Liver (tissue), 9 donors: ENCODE results near the gene STARD9. TPM values are rescaled to one million over a fixed set of nuclear protein-coding genes. Genes with fewer than 3 reads are reported as not detected.
"Not testable (repeated sequence)": the region's sequence is repeated elsewhere in the genome, so short reads cannot be mapped to it uniquely, and the experiment has no call there.

Experiments used
- DNase-seq: peaks from one replicate; pipeline ENCODE4 v3.0.0-alpha.2; 2017; ENCODE audit warnings: low spot score
- H3K27ac ChIP-seq, 2 donors: one replicate each; pipeline ENCODE4 v1.7.0; 2013; ENCODE audit warnings: inconsistent platforms in 2 of 2, low read length in 2 of 2, control low read depth in 1 of 2, low read depth in 1 of 2, mild to moderate bottlenecking in 1 of 2
- H3K27me3 ChIP-seq, 4 donors: one replicate each; pipeline versions ENCODE4 v1.6.1 to v1.7.0; 2013; ENCODE audit warnings: low read length in 3 of 4, inconsistent platforms in 1 of 4, mild to moderate bottlenecking in 1 of 4, moderate library complexity in 1 of 4; ENCODE audit not compliant: control insufficient read depth in 4 of 4, insufficient read depth in 4 of 4
- H3K36me3 ChIP-seq, 4 donors: one replicate each; pipeline versions ENCODE4 v1.6.1 to v1.7.0; 2013; ENCODE audit warnings: low read length in 3 of 4, mild to moderate bottlenecking in 3 of 4, low read depth in 1 of 4, moderate library complexity in 1 of 4; ENCODE audit not compliant: control insufficient read depth in 4 of 4, insufficient read depth in 3 of 4
- H3K4me1 ChIP-seq, 4 donors: one replicate each; pipeline versions ENCODE4 v1.6.1 to v1.7.0; 2013; ENCODE audit warnings: low read length in 3 of 4, mild to moderate bottlenecking in 3 of 4, moderate library complexity in 1 of 4; ENCODE audit not compliant: control insufficient read depth in 4 of 4, insufficient read depth in 4 of 4
- H3K4me3 ChIP-seq, 3 donors: one replicate each; pipeline versions ENCODE4 v1.6.1 to v1.7.0; 2013; ENCODE audit warnings: low read length in 3 of 3, control low read depth in 1 of 3, low read depth in 1 of 3, mild to moderate bottlenecking in 1 of 3
- H3K9ac ChIP-seq, 2 donors: one replicate each; pipeline ENCODE4 v1.7.0; 2013; ENCODE audit warnings: low read length in 2 of 2, mild to moderate bottlenecking in 2 of 2, moderate library complexity in 2 of 2, control low read depth in 1 of 2, low read depth in 1 of 2
- H3K9me3 ChIP-seq, 4 donors: one replicate each; pipeline versions ENCODE4 v1.6.1 to v1.7.0; 2013; ENCODE audit warnings: low read length in 3 of 4; ENCODE audit not compliant: control insufficient read depth in 4 of 4
- ATF3 ChIP-seq: IDR thresholded peaks from 2 replicates; pipeline ENCODE4 v1.6.1; 2016; ENCODE audit warnings: antibody characterized with exemption
- EGR1 ChIP-seq, 2 donors: IDR thresholded peaks; 2 replicates each; pipeline ENCODE4 v1.6.1; 2016 to 2018; ENCODE audit warnings: antibody characterized with exemption in 2 of 2, low read depth in 2 of 2
- FOXA2 ChIP-seq: IDR thresholded peaks from 2 replicates; pipeline ENCODE4 v1.6.1; 2016; ENCODE audit warnings: antibody characterized with exemption
- NR2F2 ChIP-seq: IDR thresholded peaks from 2 replicates; pipeline ENCODE4 v1.6.1; 2016; ENCODE audit warnings: antibody characterized with exemption
- RAD21 ChIP-seq, 2 donors: IDR thresholded peaks; 2 replicates each; pipeline ENCODE4 v1.6.1; 2016; ENCODE audit warnings: antibody characterized with exemption in 2 of 2, mild to moderate bottlenecking in 2 of 2
- REST ChIP-seq: IDR thresholded peaks from 2 replicates; pipeline ENCODE4 v1.6.1; 2016; ENCODE audit warnings: antibody characterized with exemption, mild to moderate bottlenecking
- RXRA ChIP-seq, 2 donors: IDR thresholded peaks; 2 replicates each; pipeline ENCODE4 v1.6.1; 2017 to 2018; ENCODE audit warnings: antibody characterized with exemption in 2 of 2, mild to moderate bottlenecking in 1 of 2
- SP1 ChIP-seq: IDR thresholded peaks from 2 replicates; pipeline ENCODE4 v1.6.1; 2018; ENCODE audit warnings: antibody characterized with exemption, mild to moderate bottlenecking
- YY1 ChIP-seq: IDR thresholded peaks from 2 replicates; pipeline ENCODE4 v1.6.1; 2016; ENCODE audit warnings: antibody characterized with exemption, mild to moderate bottlenecking
- WGBS: extraction: QIAGEN DNeasy Blood & Tissue Kit; methylation state at CpG from one replicate; pipeline ENCODE4 v1.1.7; 2013; 5-methylcytosine and 5-hydroxymethylcytosine counted together
- polyA plus RNA-seq, 2 donors: library from polyadenylated mRNA; stranded (reverse) in 1 of 2; unstranded in 1 of 2; fragments of 200-250 nt in 1 of 2; fragments of >200 nt in 1 of 2; fragmentation: Nextera tagmentation in 1 of 2; extraction: Ambion mirVana in 1 of 2; gene quantifications; one replicate each; pipeline versions ENCODE4 v1.2.1 to v1.2.3, GENCODE V29; 2013 to 2015
- total RNA-seq, 2 donors: library from RNA; depleted of rRNA; stranded (reverse); fragments of >200 nt; gene quantifications; one replicate each; pipeline ENCODE4 v1.2.3, GENCODE V29; 2014
- donor health status: healthy.
- donor health status: healthy.
- donor health status: healthy.
- donor health status: healthy.
- donor health status: healthy.

Gene STARD9
- total and polyA plus RNA-seq, 4 donors: 0.26 to 3.9 (median 0.54) TPM

- DNase-seq: no peak
- Histone ChIP-seq H3K4me1 (no peaks in the 10 kb centered on the region), H3K36me3 (peaks cover 0 to 2% (median 0%) of the 10 kb centered on the region in 4 donors), H3K4me3 (no peak overlapping the region), H3K27me3 (no peaks in the 10 kb centered on the region), H3K9me3 (peaks cover 0 to 2% (median under 1%) of the 10 kb centered on the region in 4 donors), H3K9ac (no peak overlapping the region), H3K27ac (no peak overlapping the region)
- WGBS: 96% methylated on average over 2 of the region's 2 CpGs
- TF ChIP-seq REST: no peak
- TF ChIP-seq FOXA2: no peak
- no peak for TF ChIP-seq SP1
- TF ChIP-seq EGR1 (IDR thresholded peaks at IDR 0.05; ENCODE audit: low read depth in 2 of 2): no peak
- no peak for TF ChIP-seq RAD21 (IDR thresholded peaks at IDR 0.05)
- TF ChIP-seq ATF3: no peak
These were observed 183.7 kb downstream of the STARD9 start for GRCh38 chr15:42759093-42759492.

GRCh38 chr15:42760759-42761158 is 185.4 kb downstream of the STARD9 start:
- Histone ChIP-seq H3K9me3 (peaks cover 0 to 2% (median under 1%) of the 10 kb centered on the region in 4 donors), H3K9ac (no peak overlapping the region), H3K4me3 (no peak overlapping the region), H3K4me1 (no peaks in the 10 kb centered on the region), H3K36me3 (peaks cover 0 to 2% (median 0%) of the 10 kb centered on the region in 4 donors), H3K27me3 (no peaks in the 10 kb centered on the region), H3K27ac (no peak overlapping the region)
- DNase-seq: no peak
- TF ChIP-seq NR2F2: no peak
- TF ChIP-seq RXRA (IDR thresholded peaks at IDR 0.05): no peak
- no peak for TF ChIP-seq FOXA2
- TF ChIP-seq YY1: no peak
- TF ChIP-seq RAD21 (IDR thresholded peaks at IDR 0.05): no peak
- WGBS: 96% methylated on average over 1 of the region's 1 CpG

- whole genome bisulfite sequencing: 91% methylated on average over 2 of the region's 2 CpGs
- not testable (repeated sequence) for H3K36me3 ChIP-seq
These were observed 186.4 kb downstream of the STARD9 start for GRCh38 chr15:42761813-42762212.

GRCh38 chr15:42764154-42764731 is 188.8 kb downstream of the STARD9 start:
- 92% methylated on average over 16 of the region's 16 CpGs for WGBS
- not testable (repeated sequence) for H3K27ac ChIP-seq, H3K27me3 ChIP-seq, H3K9me3 ChIP-seq, H3K4me3 ChIP-seq, DNase-seq, H3K4me1 ChIP-seq, H3K36me3 ChIP-seq, H3K9ac ChIP-seq

More at GRCh38 chr15:42761813-42762212, 186.4 kb downstream of the STARD9 start:
- DNase-seq, H3K4me1 ChIP-seq, H3K4me3 ChIP-seq, H3K9me3 ChIP-seq, H3K27ac ChIP-seq, H3K27me3 ChIP-seq, H3K9ac ChIP-seq: not testable (repeated sequence)

GRCh38 chr15:42766109-42766508 is 190.7 kb downstream of the STARD9 start:
- not testable (repeated sequence) for H3K9ac ChIP-seq, H3K27ac ChIP-seq, H3K4me1 ChIP-seq, H3K27me3 ChIP-seq, H3K4me3 ChIP-seq, DNase-seq, H3K9me3 ChIP-seq, H3K36me3 ChIP-seq
- 96% methylated on average over 4 of the region's 4 CpGs for WGBS
